ENCODE data around the gene UNC79.
"Not testable (repeated sequence)": the region's sequence is repeated elsewhere in the genome, so short reads cannot be mapped to it uniquely, and the experiment has no call there.

UNC79 gene

DNA sequence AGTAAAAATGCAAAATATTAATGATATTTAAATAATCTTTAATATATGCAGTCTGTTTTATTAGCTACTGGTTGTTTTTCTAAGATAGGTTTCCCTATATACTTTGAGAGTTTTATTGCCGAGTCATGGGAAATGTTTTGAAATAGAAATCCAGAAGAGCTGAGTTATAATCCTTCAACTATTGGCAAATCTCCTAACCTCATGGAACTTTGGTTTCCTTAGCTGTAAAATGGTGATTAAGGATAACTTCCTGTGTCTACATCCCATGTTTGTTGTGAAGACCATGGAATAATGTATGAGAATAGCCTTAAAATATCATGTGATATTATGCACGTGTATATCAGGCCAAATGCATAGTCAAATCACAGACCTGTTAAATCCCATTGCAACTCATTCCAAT lies 51.0 kb downstream of the UNC79 start:
- Histone ChIP-seq H3K9me2 (replicated peaks; ENCODE audit: insufficient read depth, low read length) (no peaks in the 10 kb centered on the region), H3K27me3 (ENCODE audit: low read length) (no peaks in the 10 kb centered on the region), H3K9ac (ENCODE audit: low read length) (no peak overlapping the region), H3K4me2 (ENCODE audit: low read depth, low read length, poor library complexity, severe bottlenecking) (no peak overlapping the region), H3F3A (ENCODE audit: insufficient read depth) (no peaks in the 10 kb centered on the region), H4K20me1 (ENCODE audit: low read depth, low read length) (no peaks in the 10 kb centered on the region), H3K27ac (ENCODE audit: low read depth, low read length) (no peak overlapping the region), H3K36me3 (ENCODE audit: low read length) (no peaks in the 10 kb centered on the region), H3K4me3 (ENCODE audit: insufficient read depth, low read length, poor library complexity, severe bottlenecking) (no peak overlapping the region), H3K79me2 (ENCODE audit: insufficient read depth, low read length) (no peaks in the 10 kb centered on the region), H3K9me3 (ENCODE audit: insufficient read depth, low read length) (no peaks in the 10 kb centered on the region), H2AFZ (ENCODE audit: low read depth, low read length, severe bottlenecking) (no peak overlapping the region)
- TF ChIP-seq CTCF (IDR thresholded peaks at IDR 0.05; ENCODE audit: insufficient read depth, low read length, poor library complexity, severe bottlenecking): no peak
- no peak for TF ChIP-seq EZH2phosphoT487 (conservative IDR thresholded peaks at IDR 0.05; ENCODE audit: low read length)

DNA sequence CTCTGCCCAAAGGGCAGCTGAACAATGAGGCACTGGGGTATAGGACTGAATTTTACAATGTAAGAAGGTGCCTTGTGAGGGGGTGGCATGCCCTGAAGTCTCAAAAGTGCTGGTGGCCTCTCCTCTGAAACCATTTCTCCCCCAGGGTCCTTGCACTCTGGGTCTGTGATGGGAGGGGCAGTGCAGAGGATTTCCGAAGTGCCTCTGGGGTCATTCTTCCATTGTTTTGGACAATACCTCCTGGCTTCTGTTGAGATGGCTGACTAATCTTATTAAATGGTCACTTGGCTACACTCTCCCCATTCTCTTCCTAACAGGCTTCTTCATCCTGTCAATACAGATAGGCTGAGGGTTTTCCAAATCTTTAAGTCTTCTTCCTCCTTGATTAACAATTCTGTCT lies 59.3 kb downstream of the UNC79 start:
- H3K79me2 ChIP-seq (ENCODE audit: insufficient read depth, low read length): no peaks in the 10 kb centered on the region
- no peaks in the 10 kb centered on the region for H4K20me1 ChIP-seq (ENCODE audit: low read depth, low read length)
- H3K27ac ChIP-seq (ENCODE audit: low read depth, low read length): no peak overlapping the region
- no peak overlapping the region for H3K4me3 ChIP-seq (ENCODE audit: insufficient read depth, low read length, poor library complexity, severe bottlenecking)
- no peaks in the 10 kb centered on the region for H3K9me2 ChIP-seq (replicated peaks; ENCODE audit: insufficient read depth, low read length)
- H3F3A ChIP-seq (ENCODE audit: insufficient read depth): no peaks in the 10 kb centered on the region
- H3K4me2 ChIP-seq (ENCODE audit: low read depth, low read length, poor library complexity, severe bottlenecking): no peak overlapping the region
- no peak overlapping the region for H3K9ac ChIP-seq (ENCODE audit: low read length)
- no peaks in the 10 kb centered on the region for H3K27me3 ChIP-seq (ENCODE audit: low read length)
- H3K36me3 ChIP-seq (ENCODE audit: low read length): no peaks in the 10 kb centered on the region
- H2AFZ ChIP-seq (ENCODE audit: low read depth, low read length, severe bottlenecking): no peak overlapping the region
- TF ChIP-seq EZH2phosphoT487 (conservative IDR thresholded peaks at IDR 0.05; ENCODE audit: low read length) (no peak), CTCF (IDR thresholded peaks at IDR 0.05; ENCODE audit: insufficient read depth, low read length, poor library complexity, severe bottlenecking) (no peak)
- H3K9me3 ChIP-seq (ENCODE audit: insufficient read depth, low read length): no peaks in the 10 kb centered on the region

GRCh38 chr14:93493054-93493453 lies 62.3 kb downstream of the UNC79 start:
- TF ChIP-seq EZH2phosphoT487 (conservative IDR thresholded peaks at IDR 0.05; ENCODE audit: low read length) (no peak), CTCF (IDR thresholded peaks at IDR 0.05; ENCODE audit: insufficient read depth, low read length, poor library complexity, severe bottlenecking) (no peak)
- H3K9ac ChIP-seq (ENCODE audit: low read length): no peak overlapping the region
- no peak overlapping the region for H3K4me3 ChIP-seq (ENCODE audit: insufficient read depth, low read length, poor library complexity, severe bottlenecking)
- no peaks in the 10 kb centered on the region for H3K36me3 ChIP-seq (ENCODE audit: low read length)
- H2AFZ ChIP-seq (ENCODE audit: low read depth, low read length, severe bottlenecking): no peak overlapping the region
- H4K20me1 ChIP-seq (ENCODE audit: low read depth, low read length): no peaks in the 10 kb centered on the region
- no peaks in the 10 kb centered on the region for H3K9me3 ChIP-seq (ENCODE audit: insufficient read depth, low read length)
- no peak overlapping the region for H3K27ac ChIP-seq (ENCODE audit: low read depth, low read length)
- no peaks in the 10 kb centered on the region for H3K9me2 ChIP-seq (replicated peaks; ENCODE audit: insufficient read depth, low read length)
- no peak overlapping the region for H3K4me2 ChIP-seq (ENCODE audit: low read depth, low read length, poor library complexity, severe bottlenecking)
- no peaks in the 10 kb centered on the region for H3K79me2 ChIP-seq (ENCODE audit: insufficient read depth, low read length)
- no peaks in the 10 kb centered on the region for H3K27me3 ChIP-seq (ENCODE audit: low read length)
- no peaks in the 10 kb centered on the region for H3F3A ChIP-seq (ENCODE audit: insufficient read depth)

DNA sequence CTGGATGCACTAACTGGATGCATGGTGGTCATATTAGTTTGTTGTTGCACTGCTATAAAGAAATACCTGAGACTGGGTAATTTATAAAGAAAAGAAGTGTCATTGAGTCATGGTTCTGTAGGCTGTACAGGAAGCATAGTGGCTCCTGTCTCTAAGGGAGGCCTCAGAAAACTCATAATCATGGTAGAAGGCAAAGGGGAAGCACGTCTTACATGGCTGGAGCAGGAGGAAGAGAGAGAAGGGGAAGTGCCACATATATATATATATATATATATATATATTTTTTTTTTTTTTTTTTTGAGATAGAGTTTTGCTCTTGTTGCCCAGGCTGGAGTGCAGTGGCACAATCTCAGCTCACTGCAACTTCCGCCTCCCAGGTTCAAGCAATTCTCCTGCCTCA lies 62.9 kb downstream of the UNC79 start:
- H3K4me2 ChIP-seq (ENCODE audit: low read depth, low read length, poor library complexity, severe bottlenecking); H4K20me1 ChIP-seq (ENCODE audit: low read depth, low read length); H3K79me2 ChIP-seq (ENCODE audit: insufficient read depth, low read length); H2AFZ ChIP-seq (ENCODE audit: low read depth, low read length, severe bottlenecking); H3K36me3 ChIP-seq (ENCODE audit: low read length); H3K9me3 ChIP-seq (ENCODE audit: insufficient read depth, low read length); H3K9ac ChIP-seq (ENCODE audit: low read length); H3F3A ChIP-seq (ENCODE audit: insufficient read depth); H3K27me3 ChIP-seq (ENCODE audit: low read length); H3K4me3 ChIP-seq (ENCODE audit: insufficient read depth, low read length, poor library complexity, severe bottlenecking); H3K27ac ChIP-seq (ENCODE audit: low read depth, low read length); H3K9me2 ChIP-seq (replicated peaks; ENCODE audit: insufficient read depth, low read length): not testable (repeated sequence)
